ENCODE measurements around the gene GTF2A2.

The GTF2A2 gene

GRCh38 chr15:59595434-59595915 is 61.8 kb downstream of the GTF2A2 start:
- H3K4me3 ChIP-seq, result no peak overlapping the region
- intact Hi-C loops (cut with DNase I; ENCODE audit: low total_unique reads), result no loop called here
- H3K27me3 ChIP-seq, result no peaks in the 10 kb centered on the region
- no peak overlapping the region for H3K27ac ChIP-seq
- DNase-seq, result no peak
- no peak for TF ChIP-seq CTCF (IDR thresholded peaks at IDR 0.05)
- no peaks in the 10 kb centered on the region for H3K9me3 ChIP-seq
- no peaks in the 10 kb centered on the region for H3K4me1 ChIP-seq
- no peaks in the 10 kb centered on the region for H3K36me3 ChIP-seq

DNA sequence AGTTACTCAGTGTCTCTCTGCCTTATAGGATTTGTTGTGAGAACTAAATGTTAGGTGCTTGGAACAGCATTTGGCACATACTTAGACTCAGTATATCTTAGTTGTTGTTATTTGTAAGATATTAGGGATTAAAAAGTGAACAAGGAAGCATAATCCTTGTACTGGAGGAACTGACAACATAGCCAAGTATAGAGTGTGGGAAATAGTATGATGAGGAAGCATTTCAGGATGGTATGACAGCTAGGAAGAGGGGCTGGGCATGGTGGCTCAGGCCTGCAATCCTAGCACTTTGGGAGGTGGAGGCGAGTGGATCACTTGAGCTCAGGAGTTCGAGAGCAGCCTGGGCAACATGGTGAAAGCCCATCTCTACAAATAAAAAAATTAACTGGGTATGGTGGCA is 62.3 kb downstream of the GTF2A2 start:
- DNase-seq, result no peak
- intact Hi-C loops (cut with DNase I; ENCODE audit: low total_unique reads), result no loop called here
- Histone ChIP-seq H3K36me3 (no peaks in the 10 kb centered on the region), H3K4me3 (no peak overlapping the region), H3K27ac (no peak overlapping the region), H3K9me3 (no peaks in the 10 kb centered on the region), H3K4me1 (no peaks in the 10 kb centered on the region), H3K27me3 (no peaks in the 10 kb centered on the region)
- no peak for TF ChIP-seq CTCF (IDR thresholded peaks at IDR 0.05)

GRCh38 chr15:59594493-59594942 is 62.8 kb downstream of the GTF2A2 start:
- Histone ChIP-seq H3K4me3 (no peak overlapping the region), H3K9me3 (no peaks in the 10 kb centered on the region), H3K27me3 (no peaks in the 10 kb centered on the region), H3K27ac (no peak overlapping the region), H3K4me1 (no peaks in the 10 kb centered on the region), H3K36me3 (no peaks in the 10 kb centered on the region)
- intact Hi-C loops (cut with DNase I; ENCODE audit: low total_unique reads), result no loop called here
- TF ChIP-seq CTCF (IDR thresholded peaks at IDR 0.05), result no peak
- DNase-seq, result no peak

DNA sequence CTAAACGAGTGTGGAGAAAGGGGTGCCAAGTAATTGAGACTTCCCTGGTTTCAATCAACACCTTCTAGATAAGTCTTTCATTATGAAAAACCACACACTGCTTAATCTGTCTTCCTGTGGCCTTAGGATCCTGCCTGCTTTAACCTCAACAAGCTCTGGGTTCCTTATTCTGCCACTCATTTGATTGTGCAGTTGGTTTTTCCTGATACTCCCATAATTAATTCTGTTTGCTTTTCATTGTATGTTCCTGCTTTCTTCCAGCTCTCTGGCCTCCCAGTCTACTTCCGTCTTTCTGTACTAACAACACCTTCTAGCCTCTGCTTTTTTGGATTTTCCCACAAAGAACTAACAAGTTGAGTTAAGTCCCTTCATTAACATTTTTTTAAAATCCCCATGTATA is 66.0 kb downstream of the GTF2A2 start:
- no peaks in the 10 kb centered on the region for H3K36me3 ChIP-seq
- H3K9me3 ChIP-seq, result no peaks in the 10 kb centered on the region
- no peak overlapping the region for H3K4me3 ChIP-seq
- TF ChIP-seq CTCF (IDR thresholded peaks at IDR 0.05), result no peak
- intact Hi-C loops (cut with DNase I; ENCODE audit: low total_unique reads), result no loop called here
- H3K27ac ChIP-seq, result no peak overlapping the region
- no peaks in the 10 kb centered on the region for H3K4me1 ChIP-seq
- H3K27me3 ChIP-seq, result no peaks in the 10 kb centered on the region
- DNase-seq, result no peak

DNA sequence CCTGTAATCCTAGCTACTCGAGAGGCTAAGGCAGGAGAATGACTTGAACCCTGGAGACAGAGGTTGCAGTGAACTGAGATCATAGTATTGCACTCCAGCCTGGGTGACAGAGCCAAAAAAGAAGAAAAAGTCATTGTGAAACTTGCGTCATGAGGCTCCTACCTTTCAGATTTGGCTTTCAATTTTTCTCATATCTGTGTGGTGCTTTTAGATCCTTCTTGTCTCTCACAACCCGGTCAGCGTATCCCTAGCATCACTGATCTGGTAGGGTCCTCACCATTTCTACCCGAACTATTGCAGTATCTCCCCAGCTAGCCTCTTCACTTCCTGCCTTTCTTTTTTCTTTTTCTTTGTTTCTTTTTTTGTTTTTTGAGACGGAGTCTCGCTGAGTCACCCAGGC is 67.3 kb downstream of the GTF2A2 start:
- no peak for DNase-seq
- no peak overlapping the region for H3K4me3 ChIP-seq
- no peaks in the 10 kb centered on the region for H3K36me3 ChIP-seq
- no peak for TF ChIP-seq CTCF (IDR thresholded peaks at IDR 0.05)
- H3K4me1 ChIP-seq, result no peaks in the 10 kb centered on the region
- intact Hi-C loops (cut with DNase I; ENCODE audit: low total_unique reads), result no loop called here
- H3K9me3 ChIP-seq, result no peaks in the 10 kb centered on the region
- no peak overlapping the region for H3K27ac ChIP-seq
- H3K27me3 ChIP-seq, result no peaks in the 10 kb centered on the region
